ENCODE results near the gene RMND5B.
"Not testable (repeated sequence)": the region's sequence is repeated elsewhere in the genome, so short reads cannot be mapped to it uniquely, and the experiment has no call there.

Gene RMND5B

GRCh38 chr5:178114325-178115135 lies 16.3 kb upstream of the RMND5B start:
- DNase-seq = peak; percentile 65

DNA sequence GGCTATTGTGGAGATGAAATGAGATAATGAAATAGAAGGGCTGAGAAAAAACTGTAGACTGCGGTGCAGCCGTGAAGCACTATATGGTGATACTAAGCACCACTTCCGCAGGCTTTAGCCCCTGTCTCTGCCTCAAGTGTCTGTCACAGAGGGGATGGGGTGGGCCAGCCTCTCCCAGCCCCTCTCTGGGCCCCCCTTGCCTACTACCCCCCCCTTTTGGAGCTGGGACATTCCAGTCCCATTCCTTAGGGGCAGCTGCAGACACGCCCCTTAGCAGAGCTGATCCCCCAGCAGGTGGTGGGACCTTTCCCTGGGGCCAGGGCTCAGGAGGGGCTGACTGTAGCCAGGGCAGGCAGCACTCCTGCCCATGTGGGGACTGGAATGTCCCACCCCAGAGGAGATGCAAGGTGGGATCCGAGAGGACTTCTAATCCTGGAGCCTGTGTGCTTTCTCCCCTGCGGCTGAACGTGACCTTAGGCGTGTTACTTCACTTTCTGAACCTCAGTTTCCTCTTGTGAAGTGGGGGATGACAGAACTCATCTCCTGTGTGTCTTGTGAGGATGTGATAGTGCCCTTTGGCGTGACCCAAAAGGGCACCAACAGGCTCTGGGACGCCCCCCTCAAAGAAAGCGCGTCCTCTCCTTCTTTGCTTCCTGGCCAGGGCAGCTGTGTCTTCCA lies 15.5 kb upstream of the RMND5B start:
- no peak for DNase-seq

- no peak for DNase-seq
Measured at GRCh38 chr5:178115814-178116142, 15.0 kb upstream of the RMND5B start.

DNA sequence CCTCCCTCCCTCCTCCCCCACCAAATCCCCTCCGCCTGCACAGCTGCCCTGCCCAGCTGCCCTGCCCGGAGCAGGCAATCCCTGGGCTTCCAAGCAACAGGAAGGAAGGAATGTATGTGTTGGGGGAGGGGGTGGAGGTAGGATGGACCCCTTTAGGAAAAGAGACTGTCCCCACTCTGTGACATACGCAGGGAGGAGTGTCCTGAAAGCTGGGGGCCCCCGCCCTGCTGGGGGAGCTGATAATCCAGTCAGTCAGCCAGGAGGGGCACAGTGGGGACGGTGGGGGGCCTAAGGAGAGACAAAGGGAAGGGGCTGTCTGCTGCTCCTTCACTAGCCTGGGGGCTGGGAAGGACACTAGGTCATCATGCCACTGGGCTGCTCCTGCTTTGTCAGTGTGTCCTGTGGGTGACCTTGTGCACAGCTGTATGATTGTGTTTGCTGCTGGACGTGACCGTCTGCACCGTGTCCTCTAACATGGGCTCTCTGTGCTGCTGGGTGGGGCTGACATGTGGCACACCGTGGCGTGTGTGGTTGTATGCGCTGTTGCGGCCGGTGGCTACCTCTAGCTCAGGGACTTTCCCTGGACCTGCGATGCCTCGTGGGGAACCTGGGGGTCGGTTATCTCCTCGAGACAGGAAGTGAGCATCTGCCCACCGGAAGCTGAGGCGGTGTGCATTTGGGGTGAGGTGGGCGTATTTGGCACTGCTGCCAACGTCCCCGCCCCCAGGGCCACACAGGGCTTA lies 14.5 kb upstream of the RMND5B start:
- DNase-seq = peak; percentile 55

- no peak for DNase-seq
Measured at GRCh38 chr5:178117923-178118701, 12.7 kb upstream of the RMND5B start.

DNA sequence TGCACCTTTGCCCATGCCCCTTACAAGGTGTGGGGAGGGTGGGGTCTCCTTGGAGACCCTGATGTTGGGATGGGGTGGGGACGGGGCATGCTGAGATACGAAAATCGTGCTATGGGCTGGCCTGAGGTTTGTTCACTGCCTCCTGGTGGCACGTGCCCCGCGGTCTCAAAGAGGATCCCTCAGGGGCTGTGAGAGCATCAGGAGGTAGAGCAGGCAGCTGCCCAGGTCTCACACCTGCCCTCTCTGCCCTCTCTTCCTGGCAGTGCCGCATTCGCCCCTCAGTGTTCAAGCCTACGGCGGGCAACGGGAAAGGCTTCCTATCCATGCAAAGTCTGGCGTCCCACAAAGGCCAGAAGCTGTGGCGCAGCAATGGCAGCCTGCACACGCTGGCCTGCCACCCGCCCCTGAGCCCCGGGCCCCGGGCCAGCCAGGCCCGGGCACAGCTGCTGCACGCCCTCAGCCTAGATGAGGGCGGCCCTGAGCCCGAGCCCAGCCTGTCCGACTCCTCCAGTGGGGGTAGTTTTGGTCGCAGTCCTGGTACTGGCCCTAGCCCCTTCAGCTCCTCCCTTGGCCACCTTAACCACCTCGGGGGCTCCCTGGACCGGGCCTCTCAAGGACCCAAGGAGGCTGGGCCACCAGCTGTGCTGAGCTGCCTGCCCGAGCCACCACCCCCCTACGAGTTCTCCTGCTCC lies 10.8 kb upstream of the RMND5B start:
- no peak for DNase-seq

DNA sequence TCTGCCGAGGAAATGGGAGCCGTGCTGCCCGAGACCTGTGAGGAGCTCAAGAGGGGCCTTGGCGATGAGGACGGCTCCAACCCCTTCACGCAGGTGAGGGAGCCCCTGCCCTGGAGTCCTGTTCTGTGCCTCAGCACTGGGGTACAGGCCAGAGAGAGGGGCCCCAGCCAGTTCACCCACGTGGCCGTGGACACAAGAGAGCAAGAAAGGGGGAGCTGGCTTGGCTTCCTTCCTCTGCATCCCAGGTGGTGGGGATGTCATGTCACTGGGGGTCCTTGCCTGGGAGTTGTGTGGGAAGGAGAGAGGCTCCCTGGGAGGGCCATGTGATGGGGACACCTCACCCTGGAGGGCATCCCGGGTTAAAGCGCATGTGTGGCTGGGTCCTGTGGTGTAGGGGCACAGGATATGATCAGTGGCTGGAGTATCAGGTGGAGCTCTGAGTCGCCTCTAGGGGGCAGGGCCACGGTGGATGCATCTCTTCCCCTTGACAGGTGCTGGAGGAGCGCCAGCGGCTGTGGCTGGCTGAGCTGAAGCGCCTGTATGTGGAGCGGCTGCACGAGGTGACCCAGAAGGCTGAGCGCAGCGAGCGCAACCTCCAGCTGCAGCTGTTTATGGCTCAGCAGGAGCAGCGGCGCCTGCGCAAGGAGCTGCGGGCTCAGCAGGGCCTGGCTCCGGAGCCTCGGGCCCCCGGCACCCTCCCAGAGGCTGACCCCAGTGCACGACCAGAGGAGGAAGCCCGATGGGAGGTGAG lies 10.0 kb upstream of the RMND5B start:
- peak; percentile 94 for DNase-seq

- no peak for DNase-seq
Measured at GRCh38 chr5:178121391-178122276, 9.2 kb upstream of the RMND5B start.

GRCh38 chr5:178122346-178122745 lies 8.5 kb upstream of the RMND5B start:
- no peak for DNase-seq

DNA sequence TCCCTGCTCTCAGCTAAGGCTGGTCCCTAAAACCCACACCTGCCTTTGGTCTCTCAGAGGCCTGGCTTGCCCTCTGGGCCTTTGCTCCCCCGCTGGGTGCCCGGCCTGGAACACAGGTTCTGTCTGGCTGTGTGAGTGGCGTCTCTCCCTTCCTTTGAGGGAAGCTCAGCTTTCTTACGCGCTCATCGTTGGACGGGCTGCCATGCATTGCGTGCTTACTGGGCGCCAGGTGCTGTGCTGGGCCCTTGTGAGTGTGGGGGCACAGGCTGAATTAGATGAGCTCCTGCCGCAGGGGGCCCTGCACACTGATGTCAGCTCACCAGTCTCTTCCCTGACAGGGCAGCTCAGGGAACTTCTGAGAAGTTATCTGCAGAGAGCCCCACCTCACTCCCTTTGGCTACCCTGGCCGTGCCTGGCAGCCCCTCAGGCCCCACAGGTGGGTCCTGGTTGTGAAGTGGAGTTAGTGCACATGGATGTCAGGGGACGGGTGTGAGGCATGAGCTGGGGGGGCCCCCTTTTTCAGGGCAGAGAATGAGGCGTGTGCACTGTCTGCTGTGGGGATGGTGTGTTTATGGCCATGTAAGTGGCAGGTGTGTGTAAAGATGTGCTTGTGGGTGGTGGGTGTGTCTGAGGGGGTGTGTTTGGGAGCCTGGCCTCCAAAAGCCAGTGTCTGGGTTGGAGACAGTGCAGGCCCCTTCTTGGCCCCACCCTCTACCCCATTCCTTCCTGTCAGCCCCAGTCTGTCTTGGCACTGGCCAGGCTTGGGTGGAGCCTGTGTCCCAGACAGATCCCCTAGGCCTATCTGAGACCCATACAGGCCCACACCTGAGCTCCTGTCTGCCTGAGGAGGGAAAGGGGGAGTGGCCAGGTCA lies 7.5 kb upstream of the RMND5B start:
- no peak for DNase-seq

- no peak for DNase-seq
Measured at GRCh38 chr5:178123966-178124925, 6.6 kb upstream of the RMND5B start.

GRCh38 chr5:178125253-178125906 lies 5.4 kb upstream of the RMND5B start:
- no peak for DNase-seq

- no peak for DNase-seq
Measured at GRCh38 chr5:178126556-178126955, 4.3 kb upstream of the RMND5B start.

DNA sequence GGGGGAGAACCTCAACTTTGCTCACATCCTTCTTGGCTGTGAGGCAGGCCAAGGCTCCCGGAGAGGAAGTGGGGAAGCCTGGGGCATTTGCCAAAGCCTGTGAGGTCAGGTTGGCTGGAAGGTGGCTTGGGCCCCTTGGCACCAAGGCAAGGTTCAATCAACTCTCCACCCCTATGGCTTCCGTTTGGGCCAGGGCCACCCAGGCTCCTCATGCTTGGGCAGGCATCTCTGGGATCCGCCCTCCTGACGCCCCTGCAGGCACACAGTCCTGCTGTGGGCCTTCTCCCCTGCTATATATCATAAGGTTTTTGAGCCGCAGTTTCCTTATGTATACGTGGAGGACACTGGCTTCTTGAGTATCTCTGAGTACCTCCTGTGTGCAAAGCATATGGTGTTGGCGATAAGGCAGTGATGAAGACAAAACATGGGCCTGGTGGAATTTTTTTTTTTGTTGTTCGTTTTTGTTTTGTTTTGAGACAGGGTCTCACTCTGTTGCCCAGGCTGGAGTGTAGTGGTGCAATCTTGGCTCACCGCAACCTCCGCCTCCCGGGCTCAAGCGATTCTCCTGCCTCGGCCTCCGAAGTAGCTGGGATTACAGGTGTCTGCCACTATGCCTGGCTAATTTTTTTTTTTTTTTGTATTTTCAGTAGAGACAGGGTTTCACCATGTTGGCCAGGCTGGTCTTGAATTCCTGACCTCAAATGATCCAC lies 3.4 kb upstream of the RMND5B start:
- DNase-seq = not testable (repeated sequence)

GRCh38 chr5:178129296-178129695 lies 1.5 kb upstream of the RMND5B start:
- no peak for DNase-seq

DNA sequence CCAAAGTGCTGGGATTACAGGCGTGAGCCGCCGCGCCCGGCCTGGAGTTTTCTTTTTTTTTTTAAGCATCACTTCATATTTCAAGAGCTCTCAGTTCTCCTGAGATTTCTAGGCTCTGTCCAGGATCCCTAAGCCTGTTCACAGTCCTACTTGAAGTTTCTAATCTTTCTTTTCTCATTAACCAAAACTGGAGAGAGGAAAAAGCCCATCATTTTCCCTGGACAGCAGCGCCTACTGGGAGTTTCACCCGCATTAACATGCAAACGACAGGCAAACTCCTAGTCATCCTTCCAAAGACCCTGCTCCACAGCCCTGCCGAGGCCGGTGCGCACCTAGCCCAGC lies 609 bp upstream of the RMND5B start:
- DNase-seq = not testable (repeated sequence)

GRCh38 chr5:178131446-178131996 lies 707 bp downstream of the RMND5B start:
- no peak for DNase-seq
